PC-3 (cell line): ENCODE results near the gene SOX5.

Experiments
- CTCF ChIP-seq: fragments of 300-600 bp; sonication (generic); conservative IDR thresholded peaks from 2 replicates; pipeline ENCODE4 v1.5.1; 2017; ENCODE audit warnings: antibody characterized with exemption, low read depth, mild to moderate bottlenecking, low read length
- EZH2 ChIP-seq: fragments of 300-600 bp; sonication (generic); IDR thresholded peaks from one replicate; pipeline ENCODE4 v1.6.1; 2017; ENCODE audit warnings: antibody characterized with exemption, mild to moderate bottlenecking, low read length; ENCODE audit not compliant: unreplicated experiment

DNA sequence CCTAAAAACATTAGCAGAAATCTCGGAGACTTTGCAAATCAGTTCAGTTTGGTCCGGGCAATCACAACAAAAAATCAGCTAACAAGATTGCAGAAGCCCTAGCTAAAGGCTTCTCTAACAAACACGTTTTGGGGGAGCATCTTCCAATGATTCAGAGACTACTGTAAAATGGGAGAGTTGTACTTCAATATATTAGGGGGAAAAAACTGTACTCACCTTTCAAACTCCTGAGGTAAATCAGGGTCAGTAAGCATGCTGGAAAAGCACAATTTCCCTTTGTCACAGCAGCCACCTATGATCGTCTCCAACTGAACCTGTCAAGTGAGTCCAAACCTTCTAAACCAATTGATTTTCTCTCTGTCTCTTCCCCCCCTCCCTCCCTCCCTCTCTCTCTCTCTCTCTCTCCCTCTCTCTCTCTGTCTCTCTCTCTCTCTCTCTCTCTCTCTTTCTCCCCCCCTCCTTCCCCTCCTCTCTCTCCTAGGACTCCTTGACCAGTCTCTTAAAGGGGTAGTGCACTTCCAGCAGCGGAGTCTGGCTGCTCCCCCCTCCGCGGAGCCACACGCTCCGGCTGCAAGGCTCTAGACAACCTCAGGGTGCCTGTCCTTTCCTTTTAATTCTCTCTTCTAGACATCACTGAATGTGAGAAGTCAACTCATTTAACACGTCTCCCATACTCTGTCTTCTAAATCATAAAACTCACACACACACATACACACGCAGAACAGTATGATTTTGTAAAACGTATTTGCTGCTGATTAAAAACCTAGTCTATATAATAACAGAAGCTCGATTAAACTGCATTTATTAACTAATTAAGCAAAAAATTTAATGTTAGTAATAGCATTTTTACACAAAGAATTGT lies at the start of gene SOX5:
- TF ChIP-seq CTCF (no peak), EZH2 (no peak)
